HG03159 (cell line): ENCODE measurements around the gene KCNMB3.

Source experiments
- ATAC-seq: cut with Tn5 transposase; IDR thresholded peaks from one replicate; pipeline ENCODE4 v1.9.1; 2021; ENCODE audit warnings: mild to moderate bottlenecking, moderate library complexity; ENCODE audit not compliant: unreplicated experiment

KCNMB3 gene

DNA sequence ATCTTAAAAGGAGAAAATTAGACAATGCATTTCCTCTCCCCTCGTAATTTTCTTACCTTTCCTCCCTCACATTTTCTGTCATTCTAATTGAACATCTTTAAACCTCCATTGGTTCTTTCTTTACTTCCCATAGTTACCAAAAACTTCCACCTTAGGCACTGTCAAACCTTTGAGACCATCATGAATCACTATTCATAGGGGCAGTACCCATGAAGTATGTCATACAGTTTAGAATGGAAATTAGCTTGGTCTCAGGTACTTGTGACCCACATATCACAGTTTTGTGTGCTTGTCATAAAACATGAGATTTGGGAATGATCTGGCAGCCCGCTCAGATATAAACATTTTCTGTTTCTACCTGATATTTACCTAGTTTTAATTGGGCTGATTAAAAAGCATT lies 50.1 kb downstream of the KCNMB3 start:
- no peak for ATAC-seq

DNA sequence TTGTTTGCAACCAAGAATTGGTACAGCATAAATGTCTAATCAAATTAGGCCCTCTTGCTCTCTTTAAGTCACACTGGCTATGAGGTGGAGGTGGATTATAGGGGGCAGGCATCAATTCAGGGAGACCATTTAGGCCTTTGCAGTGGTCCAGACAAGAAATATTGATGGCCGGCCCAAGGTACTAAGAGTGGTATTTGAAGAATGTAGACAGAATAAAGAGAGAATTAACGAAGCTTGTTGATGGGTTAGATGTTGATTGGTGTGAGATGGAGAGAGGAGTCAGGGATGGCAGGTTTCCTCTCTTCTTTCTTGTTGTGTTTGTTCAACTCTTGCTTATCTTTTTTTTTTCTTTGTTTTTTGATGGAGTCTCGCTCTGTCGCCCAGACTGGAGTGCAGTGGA lies 54.2 kb downstream of the KCNMB3 start:
- ATAC-seq, result no peak

DNA sequence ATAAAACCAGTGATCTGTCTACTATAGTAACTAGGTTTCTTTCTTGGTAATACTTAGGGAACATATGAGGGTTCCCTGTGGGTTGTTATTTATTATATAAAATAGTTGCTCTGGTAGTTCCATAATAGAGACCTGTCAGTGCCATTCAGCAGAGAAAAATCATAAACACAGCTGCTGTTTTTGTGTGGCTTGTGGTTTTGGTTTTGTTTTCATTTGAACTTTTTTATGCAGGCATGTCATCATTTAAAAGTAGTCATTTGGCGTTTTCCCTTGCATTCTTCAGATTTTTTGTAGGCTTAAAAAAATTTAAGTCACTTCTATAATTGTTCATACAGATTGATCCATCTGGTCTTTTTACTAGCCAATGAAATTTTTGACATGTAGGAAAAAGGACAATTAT lies 54.8 kb downstream of the KCNMB3 start:
- peak; percentile 88 for ATAC-seq

DNA sequence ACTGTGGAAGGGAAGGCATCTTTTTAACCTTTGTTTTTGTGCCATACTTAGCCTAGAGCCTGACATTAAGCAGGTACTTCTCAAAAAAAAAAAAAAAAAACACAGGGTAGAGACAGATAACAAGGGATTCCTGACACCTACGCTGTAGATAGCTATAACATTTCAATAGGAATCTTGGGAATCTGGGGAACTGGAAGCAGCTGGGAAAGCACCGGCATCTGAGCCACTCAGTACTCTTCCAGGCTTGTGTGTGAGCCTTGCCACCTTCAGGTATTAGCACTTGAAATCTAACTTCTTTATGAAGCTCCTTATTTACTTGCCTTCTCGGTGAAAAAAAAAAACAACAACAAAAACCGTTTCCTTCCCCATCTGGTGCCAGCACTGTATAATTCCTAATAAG lies 56.0 kb downstream of the KCNMB3 start:
- ATAC-seq, result no peak
